ENCODE data around the gene RTL5.

GRCh38 chrX:72131317-72132294 lies at the start of gene RTL5:
- TF ChIP-seq CTCF (conservative IDR thresholded peaks at IDR 0.05; ENCODE audit: low read length) (no peak), EZH2phosphoT487 (IDR thresholded peaks at IDR 0.05; ENCODE audit: borderline replicate concordance) (no peak)
